Measurements from ENCODE around the gene FBXO38. TPM values are rescaled to one million over a fixed set of nuclear protein-coding genes. Genes with fewer than 3 reads are reported as not detected.

Gene FBXO38
- 17.5 to 21.9 TPM (median 19.4 TPM) in 5 replicates for total RNA-seq (2022; extraction: Qiagen RNA extraction; ENCODE audit: low read depth)

GRCh38 chr5:148383564-148384379 lies at the start of gene FBXO38:
FBXO38 (plus strand) TSS chr5:148383958; CDS start chr5:148394777, 10,819 bp downstream.

GRCh38 chr5:148335259-148335658 lies 48.5 kb upstream of the FBXO38 start, which contains the start of gene SPINK9:
SPINK9 (plus strand) TSS chr5:148335559; CDS start chr5:148335614, 55 bp downstream.

Other genes starting within 250 kb of the FBXO38 start
- gene SPINK14, start 215.4 kb upstream of the FBXO38 start, total RNA-seq (2022; extraction: Qiagen RNA extraction; ENCODE audit: low read depth) = not detected in 5 replicates
- gene SPINK6, start 180.9 kb upstream of the FBXO38 start, total RNA-seq (2022; extraction: Qiagen RNA extraction; ENCODE audit: low read depth) = 0.31 to 0.52 TPM (median 0.37 TPM) in 4 of 5 replicates, not detected in the other
- gene MARCOL, start 145.4 kb upstream of the FBXO38 start, total RNA-seq (2022; extraction: Qiagen RNA extraction; ENCODE audit: low read depth) = not detected in 5 replicates
- gene SPINK13, start 115.2 kb upstream of the FBXO38 start, total RNA-seq (2022; extraction: Qiagen RNA extraction; ENCODE audit: low read depth) = not detected in 5 replicates
- not detected in 5 replicates for gene SPINK7, start 71.5 kb upstream of the FBXO38 start, total RNA-seq (2022; extraction: Qiagen RNA extraction; ENCODE audit: low read depth)
- gene SPINK9, start 48.4 kb upstream of the FBXO38 start, total RNA-seq (2022; extraction: Qiagen RNA extraction; ENCODE audit: low read depth) = not detected in 5 replicates

Measured in A549 treated with RU486 at 1 μM for 4 hours (cell line).